Dermis microvascular lymphatic vessel endothelial cell (primary cell): Measurements from ENCODE around the gene SLC9A3. TPM values are rescaled to one million over a fixed set of nuclear protein-coding genes. Genes with fewer than 3 reads are reported as not detected.
A peak's percentile ranks its signal among the peaks of the same experiment; 100 is the strongest.

Source experiments
- DNase-seq, 2 donors: peaks; one replicate each; pipeline versions ENCODE4 v3.0.0 to v3.0.0-alpha.2; 2010; ENCODE audit warnings: low read depth in 2 of 2
- total RNA-seq: library from RNA; depleted of rRNA; stranded (reverse); fragments of >200 nt; gene quantifications from 2 replicates; pipeline ENCODE4 v1.2.1, GENCODE V29; 2014

Gene SLC9A3
- total RNA-seq, 1 donor from 2014 or later: 0.51 TPM

- no peak for DNase-seq
Measured at GRCh38 chr5:432201-432927, 91.9 kb downstream of the SLC9A3 start.

GRCh38 chr5:431711-432050, 92.6 kb downstream of the SLC9A3 start:
- DNase-seq: no peak

- peak; percentile 38 to 69 for DNase-seq
Measured at GRCh38 chr5:431001-431710, 93.1 kb downstream of the SLC9A3 start.

GRCh38 chr5:430214-430925, 93.9 kb downstream of the SLC9A3 start:
- no peak for DNase-seq

GRCh38 chr5:429453-430188, 94.6 kb downstream of the SLC9A3 start:
- no peak for DNase-seq

- no peak for DNase-seq
Measured at GRCh38 chr5:428754-429452, 95.3 kb downstream of the SLC9A3 start.

- DNase-seq: no peak
Measured at GRCh38 chr5:428219-428618, 96.0 kb downstream of the SLC9A3 start.

GRCh38 chr5:427415-428087, 96.7 kb downstream of the SLC9A3 start:
- DNase-seq: no peak

- DNase-seq: no peak
Measured at GRCh38 chr5:426392-426976, 97.8 kb downstream of the SLC9A3 start.

GRCh38 chr5:425714-426113, 98.5 kb downstream of the SLC9A3 start:
- peak in 1 of 2 donors; percentile 57 for DNase-seq

GRCh38 chr5:424301-425110, 99.7 kb downstream of the SLC9A3 start:
- no peak for DNase-seq

GRCh38 chr5:423626-424261, 100.5 kb downstream of the SLC9A3 start:
- no peak for DNase-seq

- no peak for DNase-seq
Measured at GRCh38 chr5:423233-423565, 101.0 kb downstream of the SLC9A3 start.

GRCh38 chr5:422323-423232, 101.7 kb downstream of the SLC9A3 start:
- no peak for DNase-seq

GRCh38 chr5:421901-422300, 102.3 kb downstream of the SLC9A3 start:
- no peak for DNase-seq

GRCh38 chr5:421287-421880, 102.9 kb downstream of the SLC9A3 start:
- DNase-seq: no peak

- DNase-seq: no peak
Measured at GRCh38 chr5:420632-421286, 103.5 kb downstream of the SLC9A3 start.
